ENCODE measurements around the gene SMIM13.

Gene SMIM13

DNA sequence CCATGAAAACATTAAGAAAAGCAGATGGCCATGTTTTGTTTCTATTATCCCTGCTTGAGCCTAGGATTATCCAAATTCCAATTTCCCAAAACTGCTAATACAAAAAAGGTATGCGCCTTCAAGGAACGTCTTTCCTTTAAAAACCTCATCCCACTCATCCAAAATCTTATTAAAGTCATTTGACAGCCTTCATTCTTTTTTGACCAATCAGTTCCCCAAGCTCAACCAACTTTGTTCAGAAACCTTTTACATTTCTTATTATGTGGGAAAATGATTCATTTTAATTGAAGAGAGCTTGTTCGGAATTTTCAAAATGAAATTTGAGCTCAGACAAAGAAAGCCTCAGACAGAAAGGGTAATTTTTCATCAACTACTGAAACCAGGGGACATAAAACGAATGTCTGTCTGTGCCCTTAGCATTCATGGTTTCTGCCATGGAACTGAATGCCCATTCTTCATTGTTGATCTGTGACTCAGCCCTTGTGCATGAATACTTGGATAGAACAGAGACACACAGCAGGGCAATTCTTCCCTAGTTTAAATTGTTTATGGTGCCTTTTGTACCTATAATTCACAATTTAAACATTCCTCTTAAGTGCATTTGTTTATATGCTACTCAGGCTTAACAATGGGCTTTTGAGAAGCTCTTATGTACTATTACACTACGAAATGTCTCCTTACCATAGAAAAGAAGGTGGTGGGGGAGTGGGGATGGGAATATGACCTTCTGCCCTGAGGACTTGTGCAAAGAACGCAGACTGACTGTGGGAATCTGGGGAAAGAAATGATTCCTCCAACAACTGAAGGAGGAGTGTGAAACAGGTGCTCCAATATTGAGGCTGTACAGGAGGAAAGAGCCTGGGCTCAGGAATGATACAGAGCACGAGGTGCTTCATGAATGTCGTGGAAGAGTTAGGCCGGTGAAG is 67.7 kb downstream of the SMIM13 start:
- no peak for DNase-seq

DNA sequence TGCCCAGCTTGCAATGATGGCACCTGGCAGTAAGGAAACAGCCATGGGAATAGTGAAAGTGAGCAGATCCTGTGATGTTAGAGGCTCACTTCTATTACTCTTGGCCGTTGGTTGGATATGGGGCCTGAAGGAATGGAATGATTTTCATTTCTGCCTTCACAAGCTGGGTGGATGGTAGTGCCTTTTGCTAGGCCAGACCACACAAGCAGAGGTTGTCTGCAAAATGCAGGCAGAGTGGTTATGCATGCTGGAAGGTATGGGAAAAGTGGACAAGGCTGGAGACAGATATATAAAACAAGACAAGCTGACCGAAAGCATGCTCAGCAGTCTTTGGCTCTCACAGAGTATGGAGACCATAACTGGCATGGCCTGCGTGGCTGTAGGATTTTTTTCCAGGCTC is 68.6 kb downstream of the SMIM13 start:
- DNase-seq: no peak

DNA sequence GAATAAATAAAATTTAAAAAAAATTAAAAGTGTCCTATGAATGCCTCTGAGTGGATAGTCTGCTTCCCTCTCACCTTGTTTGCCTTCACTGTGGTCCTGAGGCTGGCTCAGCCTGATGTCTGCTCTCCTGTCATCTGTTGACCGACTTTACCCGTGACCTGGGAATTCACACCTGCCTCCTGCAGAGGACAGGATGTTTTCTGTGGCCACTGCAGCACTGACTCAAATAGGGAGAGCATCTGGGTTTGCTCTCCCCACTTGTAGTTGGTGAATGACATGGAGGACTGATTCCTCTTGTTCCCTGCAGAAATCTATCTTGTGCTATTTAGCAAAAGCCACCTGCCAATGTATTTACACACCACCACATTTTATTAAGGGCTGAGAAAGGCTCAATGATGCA is 70.3 kb downstream of the SMIM13 start:
- DNase-seq: no peak

DNA sequence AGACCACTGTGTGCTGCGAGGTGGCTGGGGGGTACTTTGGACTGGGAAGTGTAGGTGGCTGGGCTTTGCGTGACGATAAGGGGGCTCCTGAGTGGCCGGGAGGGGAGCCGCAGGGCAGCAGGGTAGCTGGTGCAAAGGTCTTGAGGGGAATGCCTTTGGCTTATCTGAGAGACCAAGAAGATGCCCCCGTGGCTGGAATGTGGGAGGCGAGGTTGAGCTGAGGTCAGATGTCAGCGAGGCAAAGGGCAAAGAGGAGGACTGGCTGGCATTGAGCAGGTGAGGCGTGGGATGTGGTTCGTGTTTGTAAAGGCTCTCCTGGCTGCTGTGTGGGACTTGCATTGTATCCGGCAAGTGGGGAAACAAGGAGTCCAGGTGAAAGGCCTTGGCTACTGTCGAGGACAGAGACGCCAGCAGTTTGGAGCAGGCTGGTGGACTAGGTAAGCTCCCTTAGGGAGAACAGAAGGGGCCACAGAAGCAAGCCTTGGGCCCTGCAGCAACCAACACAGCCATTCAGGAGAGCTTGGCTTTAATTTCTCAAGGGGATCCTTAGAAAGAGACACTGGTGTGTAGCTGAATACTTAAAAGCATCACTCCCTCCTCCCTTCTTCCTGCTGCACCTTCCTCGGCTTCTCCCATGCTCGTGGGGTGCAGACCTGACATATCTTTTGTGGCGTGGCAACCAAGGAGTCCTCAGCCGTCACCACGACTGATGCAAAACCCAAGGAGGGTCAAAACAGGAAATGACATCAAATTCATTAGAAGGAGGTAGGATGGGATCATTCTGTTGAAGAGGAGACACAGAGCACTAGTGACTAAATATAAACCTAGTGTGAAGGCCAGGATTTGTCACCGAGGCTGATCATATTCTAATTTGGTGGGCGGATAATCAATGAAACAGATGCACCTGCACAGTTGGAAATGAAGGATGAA is 71.3 kb downstream of the SMIM13 start:
- no peak for DNase-seq

DNA sequence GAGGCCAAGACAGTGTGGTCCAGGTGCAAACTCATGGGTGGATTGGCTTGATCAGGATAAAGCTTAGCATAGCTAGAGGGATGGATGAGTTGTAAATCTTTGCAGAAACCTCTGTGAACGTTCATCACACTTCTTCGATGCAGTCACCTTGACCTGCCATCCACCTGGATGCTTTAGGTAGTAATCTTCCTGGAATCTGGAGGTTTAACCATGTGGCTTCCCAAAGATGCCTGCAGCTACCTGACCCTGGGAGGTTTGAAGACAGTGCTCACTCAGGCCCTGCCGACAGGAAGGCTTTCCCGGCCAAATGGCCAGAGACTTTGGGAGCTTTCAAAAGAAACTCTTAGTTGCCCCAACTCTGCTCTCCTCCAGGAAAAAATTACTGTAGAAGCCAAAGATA is 73.3 kb downstream of the SMIM13 start:
- DNase-seq: no peak

DNA sequence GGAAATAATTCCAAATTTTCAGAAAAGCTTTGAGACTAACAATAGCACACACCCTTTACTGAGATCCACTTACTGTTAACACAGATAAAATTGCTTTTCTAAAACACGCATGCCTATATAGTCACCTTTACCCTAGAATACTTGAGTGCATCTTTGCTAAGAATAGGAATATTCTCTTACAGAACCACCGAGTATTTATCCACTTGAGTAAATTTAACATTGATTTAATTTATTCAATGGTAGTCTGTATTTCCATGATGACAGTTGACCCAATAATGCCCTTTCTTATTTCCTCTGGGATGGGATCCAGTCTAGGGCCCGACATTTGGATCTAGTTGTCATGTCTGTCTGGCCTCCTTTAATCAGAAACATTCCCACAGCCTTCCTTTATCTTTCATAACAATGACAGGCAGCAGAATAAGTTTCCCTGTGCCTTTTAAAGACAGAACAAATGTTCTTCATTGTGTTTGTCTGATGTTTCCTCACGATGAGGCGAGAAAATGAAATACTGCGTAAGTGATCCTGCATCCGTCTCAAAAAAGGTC is 74.5 kb downstream of the SMIM13 start:
- DNase-seq: no peak

DNA sequence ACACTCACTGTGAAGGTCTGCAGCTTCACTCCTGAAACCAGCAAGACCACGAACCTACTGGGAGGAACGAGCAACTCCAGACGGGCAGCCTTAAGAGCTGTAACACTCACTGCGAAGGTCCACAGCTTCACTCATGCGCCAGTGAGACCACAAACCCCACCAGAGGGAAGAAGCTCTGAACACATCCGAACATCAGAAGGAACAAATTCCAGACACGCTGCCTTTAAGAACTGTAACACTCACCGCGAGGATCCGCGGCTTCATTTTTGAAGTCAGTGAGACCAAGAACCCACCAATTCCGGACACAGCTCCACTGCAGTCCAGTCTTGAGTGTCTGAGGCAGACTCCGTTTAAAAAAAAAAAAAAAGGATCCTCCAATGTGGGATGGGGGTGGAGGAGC is 78.3 kb downstream of the SMIM13 start:
- DNase-seq: no peak

DNA sequence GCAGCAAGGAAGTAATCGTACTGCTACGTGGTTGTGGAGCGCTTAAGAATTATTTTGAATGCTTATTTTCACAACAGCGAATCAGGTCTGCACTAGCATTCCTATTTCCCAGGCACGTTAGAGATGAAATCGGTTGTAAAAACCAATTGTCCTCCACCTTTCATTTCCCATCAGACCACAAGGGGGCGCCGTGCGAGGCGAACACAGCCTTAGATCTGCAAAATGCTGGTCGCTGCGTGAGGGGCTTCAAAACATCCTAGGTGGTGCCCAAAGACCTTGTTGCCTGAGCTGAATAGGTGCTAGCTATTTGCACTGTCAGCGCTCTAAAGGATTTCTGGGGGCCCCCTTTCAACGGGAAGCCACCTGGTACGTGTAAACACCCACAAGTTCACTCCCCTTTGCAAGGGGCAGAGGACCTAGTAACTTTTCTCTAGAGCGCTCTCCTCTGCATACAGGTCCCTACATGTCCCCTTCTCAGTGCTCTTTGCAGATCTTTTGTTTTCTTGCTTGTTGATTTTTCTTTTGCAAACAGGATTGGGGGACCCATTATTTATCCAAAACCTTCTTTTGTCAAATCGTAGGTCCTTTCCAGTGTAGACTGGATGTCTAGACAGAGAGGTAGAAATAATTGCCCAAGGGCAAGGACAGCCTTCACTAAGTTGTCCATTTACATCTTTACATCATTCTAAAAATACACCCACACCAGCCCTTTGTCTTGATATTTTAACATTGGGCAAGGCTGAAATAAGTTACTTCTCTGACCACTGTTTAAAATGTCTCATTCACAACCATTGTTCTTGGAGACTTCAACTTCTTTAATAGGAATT is 79.1 kb downstream of the SMIM13 start:
- peak; percentile 61 to 76 for DNase-seq

DNA sequence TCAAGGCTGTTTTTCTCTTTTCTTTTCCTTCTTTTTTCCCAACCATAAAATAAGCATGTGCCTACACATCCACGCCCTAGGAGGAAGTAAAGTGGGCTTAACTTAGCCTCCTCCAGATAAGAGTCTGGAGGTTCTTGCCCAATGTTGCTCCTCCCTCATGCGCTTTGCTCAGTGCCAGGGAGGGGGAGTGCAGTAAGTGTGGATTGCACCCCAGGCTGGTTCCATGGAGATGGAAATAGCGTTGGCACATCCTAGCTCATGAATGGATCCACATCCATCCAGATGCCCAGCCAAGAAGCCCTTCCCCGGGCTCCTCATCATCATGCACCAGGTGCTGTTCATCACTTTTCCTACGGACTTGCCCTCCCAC is 80.6 kb downstream of the SMIM13 start:
- no peak for DNase-seq

DNA sequence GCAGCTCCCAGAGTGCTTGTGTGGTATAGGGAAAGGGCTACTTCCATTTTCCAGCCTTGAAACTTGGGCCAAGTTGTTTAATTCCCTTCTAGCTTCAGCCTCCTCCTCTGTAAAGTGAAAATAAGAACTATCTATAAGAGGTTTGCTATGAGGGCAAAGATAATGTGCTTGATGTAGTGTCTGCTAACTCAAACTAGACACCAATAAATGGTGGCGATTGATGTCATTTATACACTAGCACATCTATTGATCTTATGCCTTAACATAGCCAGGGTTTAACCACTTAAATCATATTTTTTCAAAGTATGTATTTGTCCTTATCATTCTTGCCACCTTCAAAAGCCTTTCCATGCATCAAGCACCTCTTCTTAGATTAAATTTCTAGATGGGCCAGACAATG is 83.6 kb downstream of the SMIM13 start:
- DNase-seq: no peak

DNA sequence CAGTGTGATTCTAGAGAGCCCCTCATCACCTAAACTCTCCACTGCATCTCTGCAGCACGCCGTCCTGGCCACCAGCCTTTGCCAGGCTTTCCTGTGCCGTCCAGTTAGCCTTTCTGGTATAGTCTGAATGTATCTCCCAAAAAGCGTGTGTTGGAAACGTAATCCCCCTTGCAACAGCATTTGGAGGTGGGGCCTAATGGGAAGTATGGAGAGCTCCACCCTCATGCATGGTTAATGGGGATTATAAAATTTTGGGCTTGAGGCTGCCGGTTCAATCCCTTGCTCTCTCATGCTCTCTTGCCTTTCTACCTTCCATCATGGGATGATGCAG is 85.4 kb downstream of the SMIM13 start:
- DNase-seq: no peak

DNA sequence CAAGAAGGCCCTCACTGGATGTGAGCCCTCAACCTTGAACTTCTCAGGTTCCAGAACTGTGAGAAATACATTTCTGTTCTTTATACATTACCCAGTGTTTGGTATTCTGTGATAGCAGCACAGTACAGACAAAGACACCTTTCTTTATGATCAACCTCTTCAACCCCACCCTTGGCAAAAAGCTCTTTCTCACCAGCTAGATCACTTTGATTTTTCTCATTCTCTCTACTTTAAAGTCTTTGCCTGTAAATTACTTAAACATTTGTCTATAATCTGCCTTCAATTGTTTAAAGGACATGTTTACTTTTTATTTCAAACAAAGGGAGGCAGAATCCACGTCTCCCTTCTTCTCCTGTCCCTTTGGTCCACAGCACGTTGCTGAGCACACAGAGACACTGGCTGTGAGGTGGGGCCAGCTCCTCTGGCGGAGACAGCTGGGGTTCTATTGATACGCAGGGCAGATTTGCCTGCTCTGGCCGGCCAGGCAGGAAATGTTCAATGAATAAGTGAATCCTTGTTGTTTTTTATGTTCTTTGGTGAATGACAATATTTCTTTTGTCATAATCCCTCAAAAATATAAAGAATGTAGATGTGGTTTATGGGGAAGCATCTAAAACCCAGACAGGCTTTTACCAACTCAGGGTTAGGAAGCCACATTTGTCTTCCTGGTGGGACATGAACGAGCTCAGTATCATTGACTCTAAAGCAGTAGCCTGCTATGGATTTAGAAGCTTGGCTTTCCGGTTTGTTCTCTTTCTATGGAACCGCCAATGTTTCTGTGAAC is 86.0 kb downstream of the SMIM13 start:
- DNase-seq: no peak

DNA sequence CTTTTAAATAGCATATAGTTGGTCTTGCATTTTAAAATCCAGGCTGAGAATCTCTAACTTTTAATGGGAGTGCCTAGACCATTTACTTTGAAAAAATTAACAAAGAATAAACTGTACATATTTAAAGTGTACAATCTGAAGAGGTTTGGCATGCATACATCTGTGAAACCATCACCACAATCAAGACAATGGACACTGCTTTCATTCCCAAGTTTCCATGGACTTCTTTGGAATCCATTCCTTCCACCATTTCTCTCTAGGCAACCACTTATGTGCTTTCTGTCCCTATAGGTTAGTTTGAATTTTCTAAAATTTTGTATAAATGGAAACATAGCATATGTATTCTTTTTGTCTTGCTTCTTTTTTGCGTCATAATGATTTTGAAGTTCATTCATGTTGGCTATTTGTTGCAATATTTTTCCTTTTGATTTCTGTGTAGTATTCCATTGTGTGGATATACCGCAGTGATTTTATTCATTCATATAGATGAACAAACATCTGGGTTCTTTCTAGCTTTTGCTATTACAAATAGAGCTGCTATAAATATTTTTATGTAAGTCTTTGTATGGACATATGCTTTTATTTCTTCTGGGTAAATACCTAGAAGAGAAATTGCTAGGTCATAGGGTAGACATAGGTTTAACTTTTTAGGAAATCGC is 88.0 kb downstream of the SMIM13 start:
- no peak for DNase-seq

DNA sequence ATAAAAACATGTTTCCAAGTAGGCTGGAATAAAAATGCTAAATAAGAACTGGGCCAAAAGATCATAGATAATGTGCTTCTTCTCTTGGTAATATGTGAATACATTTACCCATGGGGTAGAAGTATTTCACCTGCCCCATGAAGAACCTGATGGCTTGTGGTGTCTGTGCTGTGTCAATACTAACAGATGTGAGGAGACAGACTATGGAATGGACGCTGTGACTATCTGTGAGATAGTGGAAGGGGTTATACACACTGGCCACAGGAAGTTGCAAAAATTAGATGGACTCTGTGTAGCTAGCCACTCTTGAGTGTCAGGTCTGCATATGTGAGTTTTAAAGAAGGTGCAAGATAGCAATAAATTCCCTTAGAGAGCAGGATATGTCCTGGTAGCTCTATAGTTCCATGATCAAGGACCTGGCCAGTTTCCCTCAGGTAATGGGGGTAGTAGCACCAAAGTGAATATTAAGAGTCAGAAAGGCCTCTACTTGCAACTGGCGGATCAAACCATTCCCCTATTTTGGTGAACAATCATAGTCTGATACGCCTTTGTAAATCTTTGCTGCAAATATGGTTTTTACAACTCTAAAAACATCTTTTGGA is 90.2 kb downstream of the SMIM13 start:
- DNase-seq: no peak

DNA sequence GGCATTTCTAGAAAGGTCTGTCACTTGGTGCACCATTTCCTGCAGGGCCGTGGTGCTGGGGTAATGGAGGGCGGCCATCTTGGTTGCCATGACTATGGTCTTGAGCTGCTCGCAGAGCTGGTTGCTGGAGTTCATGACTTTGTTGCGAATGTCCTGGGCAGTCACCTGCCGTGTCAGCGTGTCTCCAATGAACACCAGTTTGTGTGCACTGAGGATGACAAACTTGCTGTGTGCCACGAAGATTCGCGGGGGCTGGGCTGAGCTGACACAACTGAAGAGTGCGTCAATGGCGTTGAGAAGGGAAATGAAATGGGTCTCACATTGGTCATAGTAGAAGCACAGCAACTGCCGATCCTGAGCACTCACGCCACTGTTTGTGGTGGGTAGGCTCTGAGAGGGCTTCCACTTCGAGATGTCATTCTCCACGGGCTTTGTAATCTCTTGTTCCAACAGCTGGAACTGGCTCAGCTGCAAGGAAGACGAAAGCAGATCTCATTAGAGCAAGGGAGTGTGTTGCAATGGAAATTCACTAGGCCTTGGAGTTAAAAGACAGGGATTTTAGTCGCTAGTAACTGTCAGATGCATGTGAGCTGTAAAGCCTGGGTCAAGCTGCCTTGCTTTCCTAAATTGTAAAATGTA is 91.7 kb downstream of the SMIM13 start:
- DNase-seq: no peak

DNA sequence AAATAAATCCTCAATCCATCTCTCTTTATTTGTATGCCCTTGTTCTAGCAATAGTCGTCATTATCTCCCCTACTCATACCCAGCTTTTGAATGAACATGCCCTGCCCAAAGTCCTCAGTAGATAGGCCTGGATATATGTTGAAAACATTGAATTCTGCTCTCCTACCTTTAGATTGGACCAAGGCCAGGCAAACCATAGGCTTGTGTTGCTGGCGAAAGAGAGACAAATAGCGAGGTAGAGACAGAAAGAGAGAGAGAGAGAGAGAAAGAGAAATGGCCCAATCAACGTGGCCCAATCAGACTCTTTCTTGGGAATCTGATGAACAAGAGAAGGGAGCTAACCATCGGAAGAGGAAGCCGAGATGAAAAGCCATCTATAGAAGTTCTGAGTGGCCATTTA is 93.7 kb downstream of the SMIM13 start:
- DNase-seq: no peak
